GM23338 (cell line): ENCODE measurements around the gene HBA1.

Source experiments
- CREB1 ChIP-seq: fragments of 250-450 bp; sonication (Bioruptor Pico); IDR thresholded peaks from 2 replicates; pipeline ENCODE4 v1.5.0; 2020; ENCODE audit warnings: low read depth, mild to moderate bottlenecking, moderate library complexity
- CTCF ChIP-seq, 2 experiments: fragments of 200-600 bp in 1 of 2; sonication (generic) in 1 of 2; conservative IDR thresholded peaks; 2 replicates each; pipeline versions ENCODE4 v1.5.1 to v1.6.1; 2016 to 2017; ENCODE audit warnings: antibody characterized with exemption in 2 of 2, low read depth in 2 of 2, mild to moderate bottlenecking in 2 of 2, moderate library complexity in 1 of 2
- ETS1 ChIP-seq: IDR thresholded peaks from 2 replicates; pipeline ENCODE4 v1.6.1; 2016; ENCODE audit warnings: antibody characterized with exemption
- EZH2 ChIP-seq: fragments of 200-600 bp; sonication (generic); IDR thresholded peaks from one replicate; pipeline ENCODE4 v1.8.0; 2017; ENCODE audit warnings: antibody characterized with exemption, mild to moderate bottlenecking, low read depth; ENCODE audit not compliant: unreplicated experiment
- EZH2phosphoT487 ChIP-seq: fragments of 200-600 bp; sonication (generic); IDR thresholded peaks from one replicate; pipeline ENCODE4 v1.8.1; 2018; ENCODE audit warnings: antibody characterized with exemption; ENCODE audit not compliant: unreplicated experiment
- JUNB ChIP-seq: IDR thresholded peaks from one replicate; pipeline ENCODE4 v1.6.1; 2016; ENCODE audit warnings: antibody characterized with exemption; ENCODE audit not compliant: unreplicated experiment
- NANOG ChIP-seq: IDR thresholded peaks from 2 replicates; pipeline ENCODE4 v1.6.1; 2016; ENCODE audit warnings: antibody characterized with exemption, borderline replicate concordance
- POLR2AphosphoS5 ChIP-seq: IDR thresholded peaks from 2 replicates; pipeline ENCODE4 v1.6.1; 2016; ENCODE audit warnings: antibody characterized with exemption, low read depth
- REST ChIP-seq: IDR thresholded peaks from one replicate; pipeline ENCODE4 v1.6.1; 2018; ENCODE audit warnings: antibody characterized with exemption; ENCODE audit not compliant: unreplicated experiment
- STAT1 ChIP-seq: IDR thresholded peaks from one replicate; pipeline ENCODE4 v1.6.1; 2016; ENCODE audit warnings: antibody characterized with exemption; ENCODE audit not compliant: unreplicated experiment
- ZNF331 ChIP-seq: fragments of 250-450 bp; sonication (Bioruptor Pico); IDR thresholded peaks from 2 replicates; pipeline ENCODE4 v1.5.0; 2020; ENCODE audit warnings: low read depth, mild to moderate bottlenecking, moderate library complexity
- ZNF462 ChIP-seq: fragments of 250-450 bp; sonication (Bioruptor Pico); IDR thresholded peaks from 2 replicates; pipeline ENCODE4 v1.5.0; 2020; ENCODE audit warnings: mild to moderate bottlenecking, moderate library complexity

GRCh38 chr16:194516-194915 is 18.0 kb downstream of the HBA1 start:
- TF ChIP-seq CTCF (conservative IDR thresholded peaks at IDR 0.05; ENCODE audit: low read depth in 2 of 2) (no peak), POLR2AphosphoS5 (no peak), ZNF331 (CRISPR knock-in tag) (no peak), JUNB (no peak), EZH2 (no peak), ETS1 (no peak), STAT1 (no peak), ZNF462 (no peak), CREB1 (CRISPR knock-in tag) (no peak), EZH2phosphoT487 (no peak), REST (no peak), NANOG (no peak)
